ENCODE results near the gene COG5. TPM values are rescaled to one million over a fixed set of nuclear protein-coding genes. Genes with fewer than 3 reads are reported as not detected.

The COG5 gene
- 25.2 and 53.7 TPM in 2 replicates for total RNA-seq (2014; rRNA removed; shearing (Covaris generic))

GRCh38 chr7:107563775-107564552 is at the start of gene COG5, which contains the start of gene DUS4L:
COG5 (minus strand) TSS chr7:107563920; CDS start chr7:107563896, 24 bp downstream.
DUS4L (plus strand) TSS chr7:107563971; CDS start chr7:107567071, 3,100 bp downstream.
- Histone ChIP-seq H3K27ac (peak within 1 kb of the TSS; percentile 79), H3K4me1 (replicated peaks) (peaks cover 23% of the 10 kb centered on the region), H3K4me3 (peak within 1 kb of the TSS; percentile 87), H3K27me3 (replicated peaks) (no peaks in the 10 kb centered on the region), H3K9me3 (replicated peaks) (no peaks in the 10 kb centered on the region), H3K36me3 (peaks cover 9% of the 10 kb centered on the region; the same call in 1 of the 2 replicates)
- DNase-seq (ENCODE audit: low read depth in 1 of 2, low spot score in 2 of 2) = peak; percentile 73 to 74

- Histone ChIP-seq H3K27me3 (replicated peaks) (no peaks in the 10 kb centered on the region), H3K9me3 (replicated peaks) (no peaks in the 10 kb centered on the region), H3K36me3 (peaks cover 44% of the 10 kb centered on the region), H3K4me3 (no peak overlapping the region), H3K27ac (no peak overlapping the region), H3K4me1 (replicated peaks) (no peaks in the 10 kb centered on the region; the same call in 1 of the 2 replicates)
- no peak for DNase-seq (ENCODE audit: low read depth in 1 of 2, low spot score in 2 of 2)
Observed at GRCh38 chr7:107613439-107613838, 49.7 kb upstream of the COG5 start.

- no peaks in the 10 kb centered on the region for H3K27me3 ChIP-seq (replicated peaks)
- no peaks in the 10 kb centered on the region for H3K9me3 ChIP-seq (replicated peaks)
- peaks cover 40% of the 10 kb centered on the region for H3K36me3 ChIP-seq
- no peak for DNase-seq (ENCODE audit: low read depth in 1 of 2, low spot score in 2 of 2)
- no peak overlapping the region for H3K27ac ChIP-seq
- H3K4me1 ChIP-seq (replicated peaks) = no peaks in the 10 kb centered on the region; the same call in 1 of the 2 replicates
- H3K4me3 ChIP-seq = no peak overlapping the region
Observed at GRCh38 chr7:107610323-107610722, 46.6 kb upstream of the COG5 start.

- no peaks in the 10 kb centered on the region; the same call in 1 of the 2 replicates for H3K4me1 ChIP-seq (replicated peaks)
- no peak overlapping the region for H3K4me3 ChIP-seq
- H3K36me3 ChIP-seq = peaks cover 41% of the 10 kb centered on the region
- H3K27me3 ChIP-seq (replicated peaks) = no peaks in the 10 kb centered on the region
- DNase-seq (ENCODE audit: low read depth in 1 of 2, low spot score in 2 of 2) = no peak
- H3K9me3 ChIP-seq (replicated peaks) = no peaks in the 10 kb centered on the region
- no peak overlapping the region for H3K27ac ChIP-seq
Observed at GRCh38 chr7:107609811-107610261, 46.1 kb upstream of the COG5 start.

- no peaks in the 10 kb centered on the region for H3K4me1 ChIP-seq (replicated peaks)
Observed at GRCh38 chr7:107606303-107606702, 42.6 kb upstream of the COG5 start.

GRCh38 chr7:107605218-107605815 is 41.6 kb upstream of the COG5 start:
- Histone ChIP-seq H3K4me1 (replicated peaks) (no peaks in the 10 kb centered on the region), H3K4me3 (no peak overlapping the region), H3K36me3 (peaks cover 45% of the 10 kb centered on the region), H3K27ac (no peak overlapping the region), H3K9me3 (replicated peaks) (no peaks in the 10 kb centered on the region), H3K27me3 (replicated peaks) (no peaks in the 10 kb centered on the region)
- DNase-seq (ENCODE audit: low read depth in 1 of 2, low spot score in 2 of 2) = no peak

More at GRCh38 chr7:107606303-107606702, 42.6 kb upstream of the COG5 start:
- Histone ChIP-seq H3K9me3 (replicated peaks) (no peaks in the 10 kb centered on the region), H3K4me3 (no peak overlapping the region), H3K27me3 (replicated peaks) (no peaks in the 10 kb centered on the region), H3K27ac (no peak overlapping the region), H3K36me3 (peaks cover 43% of the 10 kb centered on the region)
- no peak for DNase-seq (ENCODE audit: low read depth in 1 of 2, low spot score in 2 of 2)

- H3K36me3 ChIP-seq = peaks cover 47% of the 10 kb centered on the region
- H3K9me3 ChIP-seq (replicated peaks) = no peaks in the 10 kb centered on the region
- H3K4me3 ChIP-seq = no peak overlapping the region
- no peak overlapping the region for H3K27ac ChIP-seq
- DNase-seq (ENCODE audit: low read depth in 1 of 2, low spot score in 2 of 2) = no peak
- no peaks in the 10 kb centered on the region for H3K27me3 ChIP-seq (replicated peaks)
- peaks cover 14% of the 10 kb centered on the region for H3K4me1 ChIP-seq (replicated peaks)
Observed at GRCh38 chr7:107600816-107601215, 37.1 kb upstream of the COG5 start.

GRCh38 chr7:107599262-107599661 is 35.5 kb upstream of the COG5 start:
- no peaks in the 10 kb centered on the region for H3K9me3 ChIP-seq (replicated peaks)
- H3K27me3 ChIP-seq (replicated peaks) = no peaks in the 10 kb centered on the region
- DNase-seq (ENCODE audit: low read depth in 1 of 2, low spot score in 2 of 2) = no peak
- no peak overlapping the region for H3K4me3 ChIP-seq
- peaks cover 26% of the 10 kb centered on the region for H3K4me1 ChIP-seq (replicated peaks)
- H3K27ac ChIP-seq = no peak overlapping the region
- peaks cover 46% of the 10 kb centered on the region for H3K36me3 ChIP-seq

- H3K4me3 ChIP-seq = no peak overlapping the region
- DNase-seq (ENCODE audit: low read depth in 1 of 2, low spot score in 2 of 2) = no peak
- H3K4me1 ChIP-seq (replicated peaks) = peaks cover 26% of the 10 kb centered on the region
Observed at GRCh38 chr7:107597953-107598352, 34.2 kb upstream of the COG5 start.

GRCh38 chr7:107597582-107597916 is 33.8 kb upstream of the COG5 start:
- peaks cover 26% of the 10 kb centered on the region for H3K4me1 ChIP-seq (replicated peaks)

More at GRCh38 chr7:107597953-107598352, 34.2 kb upstream of the COG5 start:
- Histone ChIP-seq H3K27ac (no peak overlapping the region), H3K27me3 (replicated peaks) (no peaks in the 10 kb centered on the region), H3K9me3 (replicated peaks) (no peaks in the 10 kb centered on the region), H3K36me3 (peaks cover 47% of the 10 kb centered on the region)

GRCh38 chr7:107596881-107597581 is 33.3 kb upstream of the COG5 start:
- Histone ChIP-seq H3K4me1 (replicated peaks) (peaks cover 26% of the 10 kb centered on the region), H3K4me3 (no peak overlapping the region), H3K9me3 (replicated peaks) (no peaks in the 10 kb centered on the region), H3K27ac (peak overlapping the region; percentile 77), H3K27me3 (replicated peaks) (no peaks in the 10 kb centered on the region), H3K36me3 (peaks cover 43% of the 10 kb centered on the region)
- peak in 1 of 2 experiments; percentile 41 for DNase-seq (ENCODE audit: low read depth in 1 of 2, low spot score in 2 of 2)

More at GRCh38 chr7:107597582-107597916, 33.8 kb upstream of the COG5 start:
- Histone ChIP-seq H3K27ac (no peak overlapping the region), H3K4me3 (no peak overlapping the region), H3K27me3 (replicated peaks) (no peaks in the 10 kb centered on the region), H3K36me3 (peaks cover 45% of the 10 kb centered on the region), H3K9me3 (replicated peaks) (no peaks in the 10 kb centered on the region)
- no peak for DNase-seq (ENCODE audit: low read depth in 1 of 2, low spot score in 2 of 2)

- no peaks in the 10 kb centered on the region for H3K9me3 ChIP-seq (replicated peaks)
- H3K4me1 ChIP-seq (replicated peaks) = peaks cover 26% of the 10 kb centered on the region
- H3K36me3 ChIP-seq = peaks cover 34% of the 10 kb centered on the region
- no peaks in the 10 kb centered on the region for H3K27me3 ChIP-seq (replicated peaks)
- DNase-seq (ENCODE audit: low read depth in 1 of 2, low spot score in 2 of 2) = peak; percentile 75 to 89
- peak overlapping the region; percentile 77 for H3K27ac ChIP-seq
- H3K4me3 ChIP-seq = no peak overlapping the region
Observed at GRCh38 chr7:107594961-107595737, 31.4 kb upstream of the COG5 start.

- peaks cover 26% of the 10 kb centered on the region for H3K4me1 ChIP-seq (replicated peaks)
- no peak overlapping the region for H3K4me3 ChIP-seq
- no peak for DNase-seq (ENCODE audit: low read depth in 1 of 2, low spot score in 2 of 2)
- H3K27ac ChIP-seq = no peak overlapping the region
- no peaks in the 10 kb centered on the region for H3K27me3 ChIP-seq (replicated peaks)
- no peaks in the 10 kb centered on the region for H3K9me3 ChIP-seq (replicated peaks)
- peaks cover 42% of the 10 kb centered on the region for H3K36me3 ChIP-seq
Observed at GRCh38 chr7:107593025-107593410, 29.3 kb upstream of the COG5 start.

Measured in SJSA1 (cell line).